ENCODE results near the gene DENND6B.

DNA sequence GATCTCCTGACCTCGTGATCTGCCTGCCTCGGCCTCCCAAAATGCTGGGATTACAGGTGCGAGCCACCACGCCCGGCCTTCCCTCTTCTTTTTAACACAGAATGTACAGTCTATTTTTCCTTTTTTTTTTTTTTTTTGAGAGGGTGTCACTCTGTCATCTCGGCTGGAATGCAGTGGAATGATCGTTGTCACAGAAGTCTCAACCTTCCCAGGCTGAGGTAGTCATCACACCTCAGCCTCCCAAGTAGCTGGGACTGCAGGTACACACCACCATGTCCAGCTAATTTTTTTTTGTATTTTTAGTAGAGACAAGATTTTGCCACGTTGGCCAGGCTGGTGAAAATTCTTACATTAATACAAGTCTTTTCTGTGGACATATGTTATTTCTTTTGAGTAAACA lies 29.4 kb upstream of the DENND6B start:
- TF ChIP-seq, protein P1, sequence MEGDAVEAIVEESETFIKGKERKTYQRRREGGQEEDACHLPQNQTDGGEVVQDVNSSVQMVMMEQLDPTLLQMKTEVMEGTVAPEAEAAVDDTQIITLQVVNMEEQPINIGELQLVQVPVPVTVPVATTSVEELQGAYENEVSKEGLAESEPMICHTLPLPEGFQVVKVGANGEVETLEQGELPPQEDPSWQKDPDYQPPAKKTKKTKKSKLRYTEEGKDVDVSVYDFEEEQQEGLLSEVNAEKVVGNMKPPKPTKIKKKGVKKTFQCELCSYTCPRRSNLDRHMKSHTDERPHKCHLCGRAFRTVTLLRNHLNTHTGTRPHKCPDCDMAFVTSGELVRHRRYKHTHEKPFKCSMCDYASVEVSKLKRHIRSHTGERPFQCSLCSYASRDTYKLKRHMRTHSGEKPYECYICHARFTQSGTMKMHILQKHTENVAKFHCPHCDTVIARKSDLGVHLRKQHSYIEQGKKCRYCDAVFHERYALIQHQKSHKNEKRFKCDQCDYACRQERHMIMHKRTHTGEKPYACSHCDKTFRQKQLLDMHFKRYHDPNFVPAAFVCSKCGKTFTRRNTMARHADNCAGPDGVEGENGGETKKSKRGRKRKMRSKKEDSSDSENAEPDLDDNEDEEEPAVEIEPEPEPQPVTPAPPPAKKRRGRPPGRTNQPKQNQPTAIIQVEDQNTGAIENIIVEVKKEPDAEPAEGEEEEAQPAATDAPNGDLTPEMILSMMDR (IDR thresholded peaks at IDR 0.05), result no peak
- no peak for TF ChIP-seq POLR2A (IDR thresholded peaks at IDR 0.05)

Measured in body of pancreas (tissue), 4 donors.